Pancreas (tissue), 10 donors: ENCODE data around the gene NARF. TPM values are rescaled to one million over a fixed set of nuclear protein-coding genes. Genes with fewer than 3 reads are reported as not detected.

Experiments
- ATAC-seq, 4 donors: fragments of 200-7000 bp; cut with Tn5 transposase; one replicate each; pipeline versions ENCODE4 v1.8.0 to v1.9.1; 2020; ENCODE audit warnings: mild to moderate bottlenecking in 4 of 4, moderate library complexity in 4 of 4
- DNase-seq, 6 donors: peaks; one replicate each; pipeline ENCODE4 v3.0.0-alpha.2; 2020
- FAIRE-seq: peaks from 2 replicates; lab custom pipeline; 2012; peaks lifted over from hg19 to GRCh38; lab: Jason Lieb, UNC
- H3K27ac ChIP-seq, 4 donors: fragments of 200-600 bp; sonication (generic); 1 replicate in 3 of 4; 2 replicates in 1 of 4; pipeline versions ENCODE4 v1.5.0 to v1.8.0; 2020
- H3K27me3 ChIP-seq, 4 donors: fragments of 200-600 bp; one replicate each; pipeline ENCODE4 v1.8.0; 2021
- H3K36me3 ChIP-seq, 3 donors: fragments of 200-600 bp; sonication (generic) in 1 of 3; one replicate each; pipeline versions ENCODE4 v1.5.0 to v1.8.0; 2020 to 2021
- H3K4me1 ChIP-seq, 3 donors: fragments of 200-600 bp; one replicate each; pipeline ENCODE4 v1.8.0; 2021
- H3K4me3 ChIP-seq, 4 donors: fragments of 200-600 bp; sonication (generic) in 2 of 4; one replicate each; pipeline versions ENCODE4 v1.5.0 to v1.8.0; 2020 to 2021
- H3K9me3 ChIP-seq, 4 donors: fragments of 200-600 bp; one replicate each; pipeline ENCODE4 v1.8.0; 2021
- WGBS, 2 donors: extraction: QIAGEN DNeasy Blood & Tissue Kit; methylation state at CpG; one replicate each; pipeline ENCODE4 v1.1.7; 2013; 5-methylcytosine and 5-hydroxymethylcytosine counted together
- intact Hi-C, 3 donors: fragments of 100-400 bp; cut with DNase I; formaldehyde crosslinking; loops; one replicate each; pipeline versions ENCODE4 v1.11.1 to v1.14.2; 2022
- polyA plus RNA-seq, 2 donors: library from polyadenylated mRNA; stranded (reverse); fragments of 200-250 nt; gene quantifications; one replicate each; pipeline ENCODE4 v1.2.3, GENCODE V29; 2013
- total RNA-seq, 6 donors: library from RNA; stranded (reverse); fragmentation: NEBNext Ultra II Directional in 4 of 6; extraction: Animal tissue kit (Norgen Biotek cat#: 25700) in 4 of 6; gene quantifications; one replicate each; pipeline versions ENCODE4 v1.2.1 to v1.2.4, GENCODE V29; 2021 to 2023
- TF ChIP-seq, protein P1 (sequence below), 4 donors: fragments of 200-600 bp; sonication (generic) in 3 of 4; IDR thresholded peaks; one replicate each; pipeline versions ENCODE4 v1.5.0 to v1.8.0; 2021; ENCODE audit warnings: antibody characterized with exemption in 4 of 4
- donor health status: healthy with polysubstance abuse.
- donor health status: DM: no; HTN: no; CAD: no; lungs with moderate emphysema.
- donor health status: DM: no; HTN: no; CAD: no.
- donor health status: control.
- donor health status: control.
- donor health status: Bipolar disorder and iron deficiency.
- donor health status: DM: yes; HTN: yes; CAD: no.
- donor health status: DM: no; HTN: no; CAD: no.
- donor health status: DM: no; HTN: no; CAD: no.
- donor health status: DM: yes; HTN: yes; CAD: no.

Gene NARF
- total and polyA plus RNA-seq, 8 donors, result 21.3 to 96.9 (median 34.1) TPM

GRCh38 chr17:82527898-82528297 lies 69.4 kb downstream of the NARF start:
- TF ChIP-seq, protein P1, sequence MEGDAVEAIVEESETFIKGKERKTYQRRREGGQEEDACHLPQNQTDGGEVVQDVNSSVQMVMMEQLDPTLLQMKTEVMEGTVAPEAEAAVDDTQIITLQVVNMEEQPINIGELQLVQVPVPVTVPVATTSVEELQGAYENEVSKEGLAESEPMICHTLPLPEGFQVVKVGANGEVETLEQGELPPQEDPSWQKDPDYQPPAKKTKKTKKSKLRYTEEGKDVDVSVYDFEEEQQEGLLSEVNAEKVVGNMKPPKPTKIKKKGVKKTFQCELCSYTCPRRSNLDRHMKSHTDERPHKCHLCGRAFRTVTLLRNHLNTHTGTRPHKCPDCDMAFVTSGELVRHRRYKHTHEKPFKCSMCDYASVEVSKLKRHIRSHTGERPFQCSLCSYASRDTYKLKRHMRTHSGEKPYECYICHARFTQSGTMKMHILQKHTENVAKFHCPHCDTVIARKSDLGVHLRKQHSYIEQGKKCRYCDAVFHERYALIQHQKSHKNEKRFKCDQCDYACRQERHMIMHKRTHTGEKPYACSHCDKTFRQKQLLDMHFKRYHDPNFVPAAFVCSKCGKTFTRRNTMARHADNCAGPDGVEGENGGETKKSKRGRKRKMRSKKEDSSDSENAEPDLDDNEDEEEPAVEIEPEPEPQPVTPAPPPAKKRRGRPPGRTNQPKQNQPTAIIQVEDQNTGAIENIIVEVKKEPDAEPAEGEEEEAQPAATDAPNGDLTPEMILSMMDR (IDR thresholded peaks at IDR 0.05), result no peak
- H3K4me1 ChIP-seq, result peaks cover 0 to 33% (median 15%) of the 10 kb centered on the region in 3 donors
- no peak overlapping the region for H3K27ac ChIP-seq
- ATAC-seq, result peak in 3 of 4 donors; percentile 18 to 39 (median 28)
- H3K36me3 ChIP-seq, result no peaks in the 10 kb centered on the region
- no peak overlapping the region for H3K4me3 ChIP-seq
- 64 to 74% methylated on average over 8 of the region's 8 CpGs for WGBS, 2 donors
- no peaks in the 10 kb centered on the region for H3K9me3 ChIP-seq
- no peaks in the 10 kb centered on the region for H3K27me3 ChIP-seq
- DNase-seq, result peak in 1 of 6 donors; percentile 9
- intact Hi-C loops, result no loop called here
- no peak for FAIRE-seq

DNA sequence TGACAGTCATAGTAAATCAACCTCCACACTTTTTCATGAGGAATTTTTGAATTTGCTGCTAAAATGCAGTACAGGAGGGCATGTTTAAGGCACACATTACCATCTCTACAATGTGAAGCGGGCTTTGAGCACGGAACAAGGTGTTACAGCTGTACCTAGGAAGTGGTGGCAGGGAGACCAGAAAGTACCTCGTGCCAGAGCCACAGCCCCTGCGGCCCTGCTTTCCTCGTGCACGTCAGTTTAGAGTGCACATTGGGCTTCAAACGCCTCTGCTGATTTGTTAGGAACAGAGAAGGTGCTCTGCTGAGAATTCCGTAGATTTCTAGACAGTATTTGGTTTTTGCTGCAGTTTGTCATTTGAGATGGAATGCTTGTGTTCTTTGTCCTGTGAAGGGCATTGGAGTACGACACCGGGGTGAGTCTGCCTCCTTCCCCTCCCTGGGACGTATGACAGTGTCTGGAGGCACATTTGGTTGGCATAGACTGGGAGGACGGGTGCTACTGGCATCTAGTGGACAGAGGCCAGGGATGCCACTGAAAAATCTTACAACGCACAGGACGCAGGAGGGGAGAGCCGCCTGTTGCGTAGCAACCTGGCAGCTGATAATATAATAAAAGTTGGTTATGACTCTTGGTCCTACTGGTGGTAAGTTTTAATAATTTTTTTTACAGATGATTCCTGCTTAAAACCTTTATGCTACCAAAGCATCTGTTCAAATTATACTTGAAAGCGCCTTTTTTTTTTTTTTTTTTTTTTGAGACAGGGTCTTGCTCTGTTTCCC lies 70.1 kb downstream of the NARF start:
- peak overlapping the region in 2 of 4 donors; percentile 2 to 52 for H3K27ac ChIP-seq
- no peaks in the 10 kb centered on the region for H3K36me3 ChIP-seq
- peak in 5 of 6 donors; percentile 34 to 55 (median 38) for DNase-seq
- H3K4me3 ChIP-seq, result no peak overlapping the region
- TF ChIP-seq, protein P1 (IDR thresholded peaks at IDR 0.05), result peak in 3 of 4 donors; percentile 7 to 17 (median 15)
- H3K9me3 ChIP-seq, result no peaks in the 10 kb centered on the region
- H3K27me3 ChIP-seq, result no peaks in the 10 kb centered on the region
- ATAC-seq, result peak; percentile 73 to 90 (median 89)
- H3K4me1 ChIP-seq, result peaks cover 0 to 35% (median 15%) of the 10 kb centered on the region in 3 donors
- 22 to 23% methylated on average over 17 of the region's 17 CpGs for WGBS, 2 donors
- intact Hi-C loops, result no loop called here
- FAIRE-seq, result no peak

DNA sequence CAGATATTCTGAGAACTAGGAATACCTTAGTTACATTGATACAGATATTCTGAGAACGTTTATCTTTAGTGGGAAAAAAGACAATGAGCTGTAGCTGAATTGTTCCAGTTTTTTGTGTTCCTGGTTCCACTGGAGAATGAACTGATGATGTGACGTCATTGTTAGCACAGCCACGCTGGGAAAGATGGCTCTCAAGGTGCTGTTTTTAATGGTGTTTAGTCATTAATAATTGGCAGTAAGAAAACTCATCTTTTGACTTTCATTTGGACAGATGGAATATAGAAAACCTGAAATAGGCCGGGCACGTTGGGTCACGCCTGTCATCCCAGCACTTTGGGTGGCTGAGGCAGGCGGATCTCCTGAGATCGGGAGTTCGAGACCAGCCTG lies 71.4 kb downstream of the NARF start:
- Histone ChIP-seq H3K4me3 (no peak overlapping the region), H3K36me3 (no peaks in the 10 kb centered on the region), H3K9me3 (no peaks in the 10 kb centered on the region), H3K4me1 (peaks cover 0 to 40% (median 12%) of the 10 kb centered on the region in 3 donors), H3K27me3 (no peaks in the 10 kb centered on the region), H3K27ac (no peak overlapping the region)
- FAIRE-seq (no peak), DNase-seq (peak in 1 of 6 donors; percentile 9), ATAC-seq (no peak)
- TF ChIP-seq, protein P1 (IDR thresholded peaks at IDR 0.05), result no peak
- intact Hi-C loops, result no loop called here
- WGBS, 2 donors, result 79 to 80% methylated on average over 9 of the region's 9 CpGs

DNA sequence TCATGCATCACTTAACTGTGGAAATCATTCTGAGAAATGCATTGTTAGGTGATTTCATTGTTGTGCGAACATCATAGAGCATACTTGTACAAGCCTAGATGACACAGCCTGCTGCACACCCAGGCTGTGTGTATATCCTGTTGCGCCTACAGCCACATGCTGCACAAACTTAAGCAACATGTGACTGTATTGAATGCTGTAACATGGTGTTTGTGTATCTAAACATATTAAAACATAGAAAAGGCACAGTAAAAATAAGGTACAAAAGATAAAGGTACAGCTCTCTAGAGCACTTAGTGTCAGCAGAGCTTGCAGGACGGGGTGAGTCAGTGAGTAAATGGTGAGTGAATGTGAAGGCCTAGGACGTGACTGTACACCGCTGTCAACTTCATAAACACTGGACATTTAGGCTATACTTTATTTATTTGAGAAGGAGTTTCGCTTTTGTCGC lies 72.9 kb downstream of the NARF start:
- Histone ChIP-seq H3K4me1 (peaks cover 0 to 45% (median 20%) of the 10 kb centered on the region in 3 donors), H3K27ac (no peak overlapping the region), H3K27me3 (no peaks in the 10 kb centered on the region), H3K36me3 (no peaks in the 10 kb centered on the region), H3K4me3 (no peak overlapping the region), H3K9me3 (no peaks in the 10 kb centered on the region)
- TF ChIP-seq, protein P1 (IDR thresholded peaks at IDR 0.05), result no peak
- no peak for ATAC-seq
- DNase-seq, result no peak
- intact Hi-C loops, result no loop called here
- 90 to 93% methylated on average over 7 of the region's 7 CpGs for WGBS, 2 donors
- FAIRE-seq, result no peak

- 37 to 40% methylated on average over 7 of the region's 7 CpGs for WGBS, 2 donors
- intact Hi-C loops, result no loop called here
- peak in 2 of 4 donors; percentile 11 to 15 for ATAC-seq
- Histone ChIP-seq H3K4me3 (no peak overlapping the region), H3K27ac (peak overlapping the region in 1 of 4 donors; percentile 14), H3K27me3 (no peaks in the 10 kb centered on the region), H3K36me3 (no peaks in the 10 kb centered on the region), H3K4me1 (peaks cover 8 to 43% (median 23%) of the 10 kb centered on the region in 3 donors), H3K9me3 (no peaks in the 10 kb centered on the region)
- no peak for FAIRE-seq
- DNase-seq, result no peak
- TF ChIP-seq, protein P1 (IDR thresholded peaks at IDR 0.05), result no peak
These were observed 75.9 kb downstream of the NARF start for GRCh38 chr17:82534401-82534812.
